Nephron progenitor cell (in vitro differentiated cells): Measurements from ENCODE around the gene GNPTG.

Source experiments
- DNase-seq: peaks from one replicate; pipeline ENCODE4 v3.0.0; 2021
- H3K27ac Mint-ChIP-seq: 2 replicates; pipeline ENCODE4 v1.8.0; 2021; ENCODE audit warnings: mild to moderate bottlenecking, moderate library complexity, mixed read lengths
- H3K27me3 Mint-ChIP-seq: 2 replicates; pipeline ENCODE4 v1.8.0; 2021; ENCODE audit warnings: mild to moderate bottlenecking, low read depth, mixed read lengths; ENCODE audit not compliant: poor library complexity
- H3K36me3 Mint-ChIP-seq: 2 replicates; pipeline ENCODE4 v1.8.0; 2021; ENCODE audit warnings: low read depth, mixed read lengths
- H3K4me1 Mint-ChIP-seq: 2 replicates; pipeline ENCODE4 v1.8.0; 2021; ENCODE audit warnings: mixed read lengths
- H3K4me3 Mint-ChIP-seq: 2 replicates; pipeline ENCODE4 v1.8.0; 2021; ENCODE audit warnings: mild to moderate bottlenecking, moderate library complexity, mixed read lengths
- H3K9me3 Mint-ChIP-seq: 2 replicates; pipeline ENCODE4 v1.8.0; 2021; ENCODE audit warnings: mild to moderate bottlenecking, moderate library complexity, mixed read lengths
- TF ChIP-seq, protein P1 (sequence below): fragments of 200-600 bp; sonication (generic); IDR thresholded peaks from 2 replicates; pipeline ENCODE4 v1.5.0; 2021; ENCODE audit warnings: antibody characterized with exemption

GNPTG gene

DNA sequence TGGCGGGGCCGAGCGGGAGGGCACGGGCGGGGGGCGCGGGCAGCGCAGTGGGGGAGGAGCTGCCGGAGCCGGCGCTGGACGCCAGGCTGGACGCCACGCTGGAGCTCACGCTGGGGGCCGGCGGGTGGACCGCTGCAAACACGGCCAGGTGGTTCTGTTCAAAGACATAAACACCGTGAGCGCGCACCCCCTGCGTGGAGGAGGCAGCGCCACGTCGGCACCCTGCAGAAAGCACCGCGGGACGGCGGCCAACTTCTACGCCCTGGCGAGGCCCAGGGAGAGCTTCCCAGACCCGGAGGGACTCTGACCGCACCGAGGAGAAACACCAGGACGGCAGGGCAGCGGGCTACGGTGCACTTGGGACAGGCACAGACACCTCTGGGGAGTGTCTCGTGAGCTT, 33.5 kb downstream of the GNPTG start:
- peaks cover under 1% of the 10 kb centered on the region for H3K4me1 Mint-ChIP-seq
- peaks cover 1% of the 10 kb centered on the region for H3K36me3 Mint-ChIP-seq

GRCh38 chr16:1387331-1387730, 35.6 kb downstream of the GNPTG start:
- H3K27ac Mint-ChIP-seq: no peak overlapping the region
- no peak overlapping the region for H3K4me3 Mint-ChIP-seq
- DNase-seq: no peak
- H3K9me3 Mint-ChIP-seq: no peaks in the 10 kb centered on the region
- TF ChIP-seq, protein P1, sequence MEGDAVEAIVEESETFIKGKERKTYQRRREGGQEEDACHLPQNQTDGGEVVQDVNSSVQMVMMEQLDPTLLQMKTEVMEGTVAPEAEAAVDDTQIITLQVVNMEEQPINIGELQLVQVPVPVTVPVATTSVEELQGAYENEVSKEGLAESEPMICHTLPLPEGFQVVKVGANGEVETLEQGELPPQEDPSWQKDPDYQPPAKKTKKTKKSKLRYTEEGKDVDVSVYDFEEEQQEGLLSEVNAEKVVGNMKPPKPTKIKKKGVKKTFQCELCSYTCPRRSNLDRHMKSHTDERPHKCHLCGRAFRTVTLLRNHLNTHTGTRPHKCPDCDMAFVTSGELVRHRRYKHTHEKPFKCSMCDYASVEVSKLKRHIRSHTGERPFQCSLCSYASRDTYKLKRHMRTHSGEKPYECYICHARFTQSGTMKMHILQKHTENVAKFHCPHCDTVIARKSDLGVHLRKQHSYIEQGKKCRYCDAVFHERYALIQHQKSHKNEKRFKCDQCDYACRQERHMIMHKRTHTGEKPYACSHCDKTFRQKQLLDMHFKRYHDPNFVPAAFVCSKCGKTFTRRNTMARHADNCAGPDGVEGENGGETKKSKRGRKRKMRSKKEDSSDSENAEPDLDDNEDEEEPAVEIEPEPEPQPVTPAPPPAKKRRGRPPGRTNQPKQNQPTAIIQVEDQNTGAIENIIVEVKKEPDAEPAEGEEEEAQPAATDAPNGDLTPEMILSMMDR: no peak
- no peaks in the 10 kb centered on the region for H3K27me3 Mint-ChIP-seq
- H3K36me3 Mint-ChIP-seq: peaks cover 4% of the 10 kb centered on the region
- H3K4me1 Mint-ChIP-seq: no peaks in the 10 kb centered on the region

More for the DNA sequence above, 33.5 kb downstream of the GNPTG start:
- no peaks in the 10 kb centered on the region for H3K27me3 Mint-ChIP-seq
- H3K27ac Mint-ChIP-seq: no peak overlapping the region
- no peak overlapping the region for H3K4me3 Mint-ChIP-seq
- H3K9me3 Mint-ChIP-seq: no peaks in the 10 kb centered on the region
- DNase-seq: no peak
- TF ChIP-seq, protein P1: no peak

GRCh38 chr16:1389762-1390161, 38.0 kb downstream of the GNPTG start:
- no peak for DNase-seq
- no peaks in the 10 kb centered on the region for H3K9me3 Mint-ChIP-seq
- no peak overlapping the region for H3K4me3 Mint-ChIP-seq

DNA sequence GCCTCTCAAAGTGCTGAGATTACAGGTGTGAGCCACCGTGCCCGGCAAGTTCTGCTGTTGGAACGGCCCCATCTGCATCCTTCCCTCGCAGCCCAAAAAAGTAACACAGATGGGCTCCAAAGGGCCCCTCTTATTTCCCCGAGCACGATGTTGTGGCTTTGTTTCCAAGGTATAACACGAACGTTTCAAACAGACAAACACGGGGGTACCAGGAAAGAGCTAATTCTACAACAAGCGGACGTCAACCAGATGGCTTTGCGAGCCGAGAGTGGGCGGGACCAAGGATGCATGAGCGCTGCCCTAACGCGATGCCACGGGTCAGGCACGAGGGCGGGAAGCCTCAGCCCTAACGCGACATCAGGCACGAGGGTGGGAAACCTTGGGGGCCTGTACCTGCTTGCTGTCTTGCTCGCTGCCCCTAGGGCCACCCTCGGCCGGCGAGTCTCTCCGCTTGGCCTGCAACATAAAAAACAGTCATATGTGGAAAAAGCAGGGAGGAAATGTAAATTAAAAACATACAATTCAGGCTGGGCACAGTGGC, 38.6 kb downstream of the GNPTG start:
- DNase-seq: no peak
- TF ChIP-seq, protein P1: no peak
- no peak overlapping the region for H3K27ac Mint-ChIP-seq
- peaks cover 8% of the 10 kb centered on the region for H3K36me3 Mint-ChIP-seq
- no peak overlapping the region for H3K4me3 Mint-ChIP-seq
- no peaks in the 10 kb centered on the region for H3K9me3 Mint-ChIP-seq
- H3K4me1 Mint-ChIP-seq: no peaks in the 10 kb centered on the region
- H3K27me3 Mint-ChIP-seq: no peaks in the 10 kb centered on the region

More at GRCh38 chr16:1389762-1390161, 38.0 kb downstream of the GNPTG start:
- H3K27me3 Mint-ChIP-seq: no peaks in the 10 kb centered on the region
- no peaks in the 10 kb centered on the region for H3K4me1 Mint-ChIP-seq
- H3K27ac Mint-ChIP-seq: no peak overlapping the region
- H3K36me3 Mint-ChIP-seq: peaks cover 8% of the 10 kb centered on the region
- TF ChIP-seq, protein P1: no peak

DNA sequence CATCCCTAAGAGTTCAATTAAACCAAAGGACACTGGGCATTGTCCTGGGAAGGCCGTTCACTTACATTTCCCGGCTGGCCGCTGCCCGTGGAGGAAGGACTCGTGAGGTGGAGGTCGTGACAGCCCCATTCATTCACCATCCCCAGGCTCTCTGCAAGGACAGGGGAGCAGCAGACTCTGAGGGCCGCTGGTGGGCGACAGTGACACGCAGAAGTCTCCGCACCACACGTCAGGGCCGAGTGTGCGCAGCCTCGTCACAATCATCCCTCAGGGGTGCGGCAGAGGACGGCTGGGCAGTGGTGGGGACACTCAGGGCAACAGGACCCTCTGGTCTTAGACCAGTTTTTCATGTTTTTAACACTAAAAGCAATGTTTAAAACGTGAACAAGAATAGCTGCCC, 41.1 kb downstream of the GNPTG start:
- no peak for DNase-seq
- H3K4me3 Mint-ChIP-seq: no peak overlapping the region
- H3K36me3 Mint-ChIP-seq: peaks cover 8% of the 10 kb centered on the region
- TF ChIP-seq, protein P1: no peak
- no peaks in the 10 kb centered on the region for H3K27me3 Mint-ChIP-seq
- no peaks in the 10 kb centered on the region for H3K4me1 Mint-ChIP-seq
- no peaks in the 10 kb centered on the region for H3K9me3 Mint-ChIP-seq
- H3K27ac Mint-ChIP-seq: no peak overlapping the region

DNA sequence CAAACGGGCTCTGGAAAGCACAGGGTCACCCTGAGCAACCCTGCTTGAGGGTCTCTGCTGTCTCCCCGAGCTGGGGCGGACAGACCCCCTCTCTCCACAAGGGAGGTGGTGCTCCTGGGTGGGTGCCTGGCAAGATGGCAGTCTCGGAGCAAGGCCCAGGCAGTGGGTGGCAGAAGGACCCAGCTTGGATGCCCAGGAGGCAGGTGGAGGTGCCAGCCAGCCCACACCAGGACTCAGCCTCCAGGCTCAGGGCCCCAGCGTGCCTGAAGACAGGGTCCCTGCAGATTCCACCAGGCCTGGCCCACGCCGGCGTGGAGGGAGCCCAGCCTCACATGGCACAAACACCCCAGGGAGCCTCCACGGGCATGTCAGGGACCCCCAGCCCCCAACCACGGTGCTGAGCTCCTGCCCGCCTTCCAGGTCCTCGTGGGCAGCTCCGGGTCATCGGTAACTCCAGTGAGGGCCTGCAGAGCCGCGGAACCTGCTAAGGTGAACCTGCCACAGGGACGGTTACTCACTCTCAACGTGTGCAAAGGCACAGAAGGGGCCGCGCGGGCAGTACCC, 42.0 kb downstream of the GNPTG start:
- no peaks in the 10 kb centered on the region for H3K4me1 Mint-ChIP-seq
- no peaks in the 10 kb centered on the region for H3K27me3 Mint-ChIP-seq
- no peaks in the 10 kb centered on the region for H3K9me3 Mint-ChIP-seq
- H3K27ac Mint-ChIP-seq: no peak overlapping the region
- TF ChIP-seq, protein P1: no peak
- DNase-seq: no peak
- H3K36me3 Mint-ChIP-seq: peaks cover 15% of the 10 kb centered on the region
- H3K4me3 Mint-ChIP-seq: no peak overlapping the region
